Measurements from ENCODE around the gene PSD.
A peak's percentile ranks its signal among the peaks of the same experiment; 100 is the strongest.

The PSD gene

GRCh38 chr10:102461187-102462054 lies 42.8 kb upstream of the PSD start (continued):
- TF ChIP-seq ZNF311 (tag by site-specific recombination; IDR thresholded peaks at IDR 0.05; ENCODE audit: borderline replicate concordance) (no peak), GLIS2 (tag by site-specific recombination; IDR thresholded peaks at IDR 0.05) (peak; percentile 78), ZNF76 (tag by site-specific recombination; IDR thresholded peaks at IDR 0.05; ENCODE audit: borderline replicate concordance, low read depth) (peak; percentile 90), ZNF157 (tag by site-specific recombination; IDR thresholded peaks at IDR 0.05) (no peak), ZNF777 (tag by site-specific recombination; IDR thresholded peaks at IDR 0.05; ENCODE audit: borderline replicate concordance) (0 out of 2 replicates have a peak, but pooled peaks have one; percentile 44), ZNF571 (tag by site-specific recombination; IDR thresholded peaks at IDR 0.05) (no peak), ZNF837 (tag by site-specific recombination; IDR thresholded peaks at IDR 0.05) (no peak), ZSCAN30 (tag by site-specific recombination; IDR thresholded peaks at IDR 0.05) (peak; percentile 85; the same call in 1 of the 2 replicates), SP7 (tag by site-specific recombination; IDR thresholded peaks at IDR 0.05) (peak; percentile 74), ZNF19 (tag by site-specific recombination; IDR thresholded peaks at IDR 0.05; ENCODE audit: low read depth) (no peak), ZBTB17 (tag by site-specific recombination; IDR thresholded peaks at IDR 0.05) (peak; percentile 97), ZNF623 (tag by site-specific recombination; IDR thresholded peaks at IDR 0.05) (no peak), ZSCAN18 (tag by site-specific recombination; IDR thresholded peaks at IDR 0.05) (0 out of 2 replicates have a peak, but pooled peaks have one; percentile 26), ZNF660 (tag by site-specific recombination; IDR thresholded peaks at IDR 0.05) (peak; percentile 41; the same call in 1 of the 2 replicates), ZNF514 (tag by site-specific recombination; IDR thresholded peaks at IDR 0.05) (no peak), PATZ1 (tag by site-specific recombination; IDR thresholded peaks at IDR 0.05) (peak; percentile 99), WT1 (tag by site-specific recombination; IDR thresholded peaks at IDR 0.05) (peak; percentile 41; the same call in 1 of the 2 replicates), HOXD13 (CRISPR knock-in tag; IDR thresholded peaks at IDR 0.05; ENCODE audit: borderline replicate concordance) (no peak), ZNF404 (tag by site-specific recombination; IDR thresholded peaks at IDR 0.05) (no peak), ZNF792 (tag by site-specific recombination; IDR thresholded peaks at IDR 0.05) (no peak), ZNF488 (tag by site-specific recombination; IDR thresholded peaks at IDR 0.05) (no peak), ZNF266 (tag by site-specific recombination; IDR thresholded peaks at IDR 0.05; ENCODE audit: low read depth) (no peak), TRIM28 (IDR thresholded peaks at IDR 0.05; ENCODE audit: borderline replicate concordance, low read length) (no peak), ZBTB10 (tag by site-specific recombination; IDR thresholded peaks at IDR 0.05) (peak; percentile 76; the same call in 1 of the 2 replicates), ZNF37A (tag by site-specific recombination; IDR thresholded peaks at IDR 0.05) (no peak)
- TF ChIP-seq, protein P1, sequence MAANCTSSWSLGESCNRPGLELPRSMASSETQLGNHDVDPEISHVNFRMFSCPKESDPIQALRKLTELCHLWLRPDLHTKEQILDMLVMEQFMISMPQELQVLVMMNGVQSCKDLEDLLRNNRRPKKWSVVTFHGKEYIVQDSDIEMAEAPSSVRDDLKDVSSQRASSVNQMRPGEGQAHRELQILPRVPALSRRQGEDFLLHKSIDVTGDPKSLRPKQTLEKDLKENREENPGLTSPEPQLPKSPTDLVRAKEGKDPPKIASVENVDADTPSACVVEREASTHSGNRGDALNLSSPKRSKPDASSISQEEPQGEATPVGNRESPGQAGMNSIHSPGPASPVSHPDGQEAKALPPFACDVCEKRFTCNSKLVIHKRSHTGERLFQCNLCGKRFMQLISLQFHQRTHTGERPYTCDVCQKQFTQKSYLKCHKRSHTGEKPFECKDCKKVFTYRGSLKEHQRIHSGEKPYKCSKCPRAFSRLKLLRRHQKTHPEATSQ (tag by site-specific recombination; IDR thresholded peaks at IDR 0.05): no peak
- TF ChIP-seq, protein P2, sequence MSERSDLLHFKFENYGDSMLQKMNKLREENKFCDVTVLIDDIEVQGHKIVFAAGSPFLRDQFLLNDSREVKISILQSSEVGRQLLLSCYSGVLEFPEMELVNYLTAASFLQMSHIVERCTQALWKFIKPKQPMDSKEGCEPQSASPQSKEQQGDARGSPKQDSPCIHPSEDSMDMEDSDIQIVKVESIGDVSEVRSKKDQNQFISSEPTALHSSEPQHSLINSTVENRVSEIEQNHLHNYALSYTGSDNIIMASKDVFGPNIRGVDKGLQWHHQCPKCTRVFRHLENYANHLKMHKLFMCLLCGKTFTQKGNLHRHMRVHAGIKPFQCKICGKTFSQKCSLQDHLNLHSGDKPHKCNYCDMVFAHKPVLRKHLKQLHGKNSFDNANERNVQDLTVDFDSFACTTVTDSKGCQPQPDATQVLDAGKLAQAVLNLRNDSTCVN (tag by site-specific recombination; optimal IDR thresholded peaks at IDR 0.05): peak; percentile 98
- TF ChIP-seq, protein P3, sequence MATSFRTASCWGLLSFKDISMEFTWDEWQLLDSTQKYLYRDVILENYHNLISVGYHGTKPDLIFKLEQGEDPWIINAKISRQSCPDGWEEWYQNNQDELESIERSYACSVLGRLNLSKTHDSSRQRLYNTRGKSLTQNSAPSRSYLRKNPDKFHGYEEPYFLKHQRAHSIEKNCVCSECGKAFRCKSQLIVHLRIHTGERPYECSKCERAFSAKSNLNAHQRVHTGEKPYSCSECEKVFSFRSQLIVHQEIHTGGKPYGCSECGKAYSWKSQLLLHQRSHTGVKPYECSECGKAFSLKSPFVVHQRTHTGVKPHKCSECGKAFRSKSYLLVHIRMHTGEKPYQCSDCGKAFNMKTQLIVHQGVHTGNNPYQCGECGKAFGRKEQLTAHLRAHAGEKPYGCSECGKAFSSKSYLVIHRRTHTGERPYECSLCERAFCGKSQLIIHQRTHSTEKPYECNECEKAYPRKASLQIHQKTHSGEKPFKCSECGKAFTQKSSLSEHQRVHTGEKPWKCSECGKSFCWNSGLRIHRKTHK (tag by site-specific recombination; IDR thresholded peaks at IDR 0.05): no peak

All from HEK293 (cell line).